H1 (cell line): ENCODE measurements around the gene CDC5L.

ENCODE experiments used
- BRCA1 ChIP-seq: IDR thresholded peaks from 2 replicates; pipeline ENCODE4 v1.6.1; 2012; ENCODE audit warnings: low read depth, low read length, improper control_type of control experiment
- CTCF ChIP-seq, 3 experiments: IDR thresholded peaks; 1 replicate in 2 of 3; 2 replicates in 1 of 3; pipeline versions ENCODE4 v1.5.1 to v1.6.1; 2011; ENCODE audit warnings: low read length in 3 of 3, mild to moderate bottlenecking in 3 of 3, inconsistent platforms in 2 of 3, low read depth in 1 of 3, moderate library complexity in 1 of 3; ENCODE audit not compliant: insufficient read depth in 1 of 3; ENCODE audit errors: control extremely low read depth in 1 of 3
- POLR2AphosphoS5 ChIP-seq: IDR thresholded peaks from 2 replicates; pipeline ENCODE4 v1.6.1; 2011; ENCODE audit warnings: low read depth, low read length
- SP1 ChIP-seq: IDR thresholded peaks from 2 replicates; pipeline ENCODE4 v1.6.1; 2011; ENCODE audit warnings: low read depth, low read length

- TF ChIP-seq SP1 (no peak), POLR2AphosphoS5 (no peak), CTCF (IDR thresholded peaks at IDR 0.05; ENCODE audit: control extremely low read depth in 1 of 3, insufficient read depth in 1 of 3, low read depth in 1 of 3, low read length in 3 of 3) (no peak), BRCA1 (no peak)
Observed at GRCh38 chr6:44410363-44410762, 22.9 kb downstream of the CDC5L start.
